ENCODE measurements around the gene MLLT10.
"Not testable (repeated sequence)": the region's sequence is repeated elsewhere in the genome, so short reads cannot be mapped to it uniquely, and the experiment has no call there.

MLLT10 gene

DNA sequence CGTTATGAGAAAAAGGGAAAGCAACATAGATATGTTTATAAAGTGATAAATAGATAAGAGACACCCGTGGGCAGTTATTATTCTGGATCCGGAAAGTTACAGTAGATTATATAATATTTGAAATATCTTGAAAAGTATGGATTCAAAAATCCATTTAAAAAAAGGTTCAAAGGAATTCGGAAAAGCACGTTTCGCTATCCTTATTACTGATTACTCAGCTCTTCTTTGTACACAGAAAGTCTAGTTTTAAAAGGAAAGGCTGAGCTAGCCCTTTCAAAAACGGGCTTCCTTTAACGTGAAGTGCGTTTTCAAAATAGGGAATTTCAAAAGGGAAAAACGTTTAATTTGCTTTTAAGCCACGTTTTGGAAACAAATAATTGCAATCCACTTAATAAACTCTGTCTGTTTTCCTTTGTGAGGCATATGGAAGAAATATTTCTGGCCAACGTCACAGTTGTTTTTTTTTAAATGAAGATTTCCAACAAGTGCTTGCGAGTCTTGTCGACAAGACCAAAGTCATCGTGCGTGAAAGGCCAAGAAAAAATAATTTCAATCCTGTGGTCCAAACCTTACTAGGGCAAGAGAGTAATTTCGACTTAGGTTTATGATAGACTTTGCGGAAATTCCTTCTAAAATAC is 6.3 kb upstream of the MLLT10 start:
- in situ Hi-C loops (cut with MboI; ENCODE audit: low sequenced_read_pairs), result no loop called here

DNA sequence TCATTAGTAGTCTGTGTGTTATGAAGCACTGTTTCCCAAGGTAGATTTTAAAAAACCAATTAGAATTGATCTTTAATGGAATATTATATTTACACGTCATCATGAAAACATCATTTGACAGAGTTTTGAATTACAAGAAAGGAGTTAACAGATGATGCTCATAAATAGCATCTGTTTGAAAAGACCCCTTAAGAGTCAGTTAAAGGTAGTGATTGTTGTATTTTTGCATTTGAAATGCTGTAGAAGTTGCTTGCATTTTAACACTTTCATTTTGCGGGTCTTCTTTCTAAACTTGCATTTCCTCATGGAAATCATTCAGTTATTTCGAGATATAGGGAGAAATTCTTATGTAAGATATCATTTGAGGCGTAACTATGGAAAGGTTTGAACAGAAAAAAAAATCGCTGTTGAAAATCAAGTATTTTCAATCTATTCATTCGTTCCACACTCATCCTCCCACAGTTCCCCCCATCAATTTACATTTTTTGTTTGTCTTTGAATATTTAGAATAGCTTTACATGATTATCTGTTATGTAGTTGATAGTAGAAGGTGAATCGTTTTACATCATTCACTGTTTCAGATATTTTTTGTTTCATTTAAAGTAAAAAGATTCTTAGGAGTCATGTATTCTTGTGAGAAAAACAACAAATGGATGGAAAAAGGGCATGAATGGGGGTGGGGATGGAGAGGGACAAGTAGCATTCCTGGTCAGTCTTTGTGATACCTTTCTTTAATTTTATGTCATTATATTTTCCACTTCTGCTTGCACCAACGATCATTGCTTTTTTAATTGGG is 5.6 kb upstream of the MLLT10 start:
- in situ Hi-C loops (cut with MboI; ENCODE audit: low sequenced_read_pairs), result no loop called here

GRCh38 chr10:21529032-21529910 is 4.8 kb upstream of the MLLT10 start:
- in situ Hi-C loops (cut with MboI; ENCODE audit: low sequenced_read_pairs), result no loop called here

DNA sequence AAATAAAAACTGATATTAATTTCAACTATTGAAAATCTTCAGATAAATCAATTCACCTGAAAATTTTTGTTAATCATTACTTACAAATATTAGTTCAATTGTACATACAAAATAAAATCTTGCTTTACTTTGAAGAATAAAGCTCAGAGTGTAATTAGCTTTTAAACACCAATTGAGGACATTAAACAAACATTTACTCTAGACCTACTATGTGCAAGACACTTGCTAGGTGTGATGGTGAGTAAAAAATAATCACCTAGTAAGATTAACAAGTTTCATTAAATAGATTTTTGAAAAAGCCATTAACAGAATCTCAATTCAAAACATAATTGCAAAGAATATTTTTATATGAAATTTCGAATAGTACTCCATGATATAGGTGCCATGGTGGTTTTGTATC is 3.9 kb upstream of the MLLT10 start:
- in situ Hi-C loops (cut with MboI; ENCODE audit: low sequenced_read_pairs), result no loop called here

DNA sequence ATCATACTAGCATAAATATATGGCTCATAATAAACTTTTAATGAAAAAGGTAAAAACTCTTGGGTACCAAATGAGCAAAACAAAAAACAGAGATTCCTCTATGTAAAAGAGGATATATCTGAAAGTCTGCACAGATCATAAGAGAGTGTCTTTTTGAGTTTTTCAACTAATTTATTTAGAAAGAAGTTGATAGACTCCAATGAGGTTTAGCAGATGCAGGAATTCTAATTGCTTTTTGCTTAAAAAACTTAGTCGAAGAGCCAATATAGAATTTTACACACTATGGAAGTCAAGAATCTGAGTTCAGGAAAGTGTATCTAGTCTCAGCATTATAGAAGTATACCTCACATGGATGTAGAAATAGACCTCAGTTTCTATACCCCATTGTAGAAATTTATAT is 3.4 kb upstream of the MLLT10 start:
- in situ Hi-C loops (cut with MboI; ENCODE audit: low sequenced_read_pairs), result no loop called here

DNA sequence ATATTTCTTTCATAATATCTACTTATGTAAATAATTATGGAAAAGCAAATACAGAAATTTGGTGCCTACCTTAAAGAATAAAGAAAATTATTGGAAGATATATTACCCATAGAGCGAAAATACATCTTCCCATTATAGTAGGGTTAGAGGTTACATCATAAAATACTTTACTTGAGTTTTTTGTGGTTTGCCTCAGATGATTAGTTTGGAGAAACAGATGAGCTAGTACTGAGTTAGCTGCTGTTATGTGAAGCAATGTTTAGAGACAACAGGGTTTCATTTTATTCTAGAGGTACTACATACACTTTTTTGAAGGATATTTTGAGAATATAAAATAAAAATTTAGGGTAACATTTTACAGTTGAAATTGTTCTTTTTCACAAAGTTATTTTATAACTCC is 2.9 kb upstream of the MLLT10 start:
- in situ Hi-C loops (cut with MboI; ENCODE audit: low sequenced_read_pairs), result no loop called here

- in situ Hi-C loops (cut with MboI; ENCODE audit: low sequenced_read_pairs), result no loop called here
Observed at GRCh38 chr10:21532694-21533466, 1.2 kb upstream of the MLLT10 start.

DNA sequence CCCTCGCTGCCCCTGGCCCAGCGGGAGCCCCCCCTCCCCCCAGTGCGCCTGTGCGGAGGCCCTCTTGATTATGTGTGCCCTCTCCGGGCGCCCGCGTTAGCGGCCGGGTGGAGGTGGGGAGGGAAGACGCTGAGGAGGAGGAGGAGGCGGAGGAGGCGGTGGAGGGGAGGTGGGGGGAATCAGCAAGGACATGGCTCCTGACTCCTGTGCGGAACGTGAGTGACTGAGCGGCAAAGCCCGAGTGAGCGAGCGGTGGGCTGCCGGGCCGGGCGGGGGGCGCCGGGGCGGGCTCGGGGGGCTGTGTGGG is 201 bp downstream of the MLLT10 start:
- in situ Hi-C loops (cut with MboI; ENCODE audit: low sequenced_read_pairs), result no loop called here

DNA sequence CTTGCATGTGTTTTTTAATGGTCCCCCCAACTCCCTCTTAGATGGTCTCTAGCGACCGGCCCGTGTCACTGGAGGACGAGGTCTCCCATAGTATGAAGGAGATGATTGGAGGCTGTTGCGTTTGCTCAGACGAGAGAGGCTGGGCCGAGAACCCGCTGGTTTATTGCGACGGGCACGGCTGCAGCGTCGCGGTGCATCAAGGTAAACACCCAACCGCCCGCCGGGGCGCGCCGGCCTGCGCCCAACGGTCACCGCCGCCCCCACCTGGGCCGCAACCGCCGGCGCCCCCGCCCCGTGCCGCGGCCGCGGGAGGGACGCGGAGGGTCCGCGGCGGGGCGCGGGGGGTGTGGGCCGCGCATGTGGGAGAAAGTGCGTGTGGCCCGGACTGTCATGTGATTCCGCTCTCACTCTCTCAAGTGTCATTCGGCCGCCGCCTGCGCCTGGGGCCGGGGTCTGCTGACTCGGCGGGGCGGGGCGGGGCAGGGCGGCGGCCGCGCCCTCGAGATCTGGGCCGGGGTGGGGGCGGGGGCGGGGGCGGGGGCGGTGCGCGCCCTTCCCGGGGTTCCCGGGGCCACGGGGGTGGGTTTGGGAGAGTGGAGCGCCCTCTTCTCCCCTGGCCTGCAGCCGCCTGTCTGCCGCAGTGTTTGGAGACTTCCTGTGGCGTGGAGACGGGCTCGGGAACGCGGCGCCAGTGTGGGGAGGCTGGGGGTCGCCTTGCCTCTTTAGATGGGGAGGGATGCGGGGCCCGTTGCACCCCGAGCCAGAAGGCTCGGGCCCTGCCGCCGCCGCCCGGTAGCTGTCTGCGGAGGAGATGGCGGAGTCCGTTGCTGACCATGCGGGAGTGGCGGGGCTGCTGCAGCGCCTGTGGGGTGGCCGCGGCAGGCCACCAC is 817 bp downstream of the MLLT10 start:
- in situ Hi-C loops (cut with MboI; ENCODE audit: low sequenced_read_pairs), result no loop called here

DNA sequence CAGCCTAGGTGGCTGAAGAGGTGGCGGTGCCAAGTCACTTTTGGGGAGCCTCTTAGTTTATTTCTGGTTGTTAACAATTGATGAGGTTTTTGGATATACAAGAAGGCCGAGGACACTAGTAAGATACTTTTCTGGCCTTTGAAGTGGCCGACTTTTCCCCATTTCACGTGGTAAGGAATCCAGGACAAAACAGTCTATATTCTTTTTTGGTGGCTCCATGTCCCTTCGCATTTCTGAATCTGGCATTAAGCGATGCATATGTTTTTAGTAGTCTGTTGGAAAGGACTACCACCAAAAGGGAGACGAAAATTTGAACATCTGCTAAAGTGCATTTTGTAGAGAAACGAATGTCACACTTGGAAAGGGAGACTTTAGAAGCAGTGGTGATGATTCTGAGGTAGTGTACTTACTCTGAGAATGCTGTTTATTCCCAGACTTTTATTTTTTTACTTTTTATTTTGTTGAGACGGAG is 1.5 kb downstream of the MLLT10 start:
- in situ Hi-C loops (cut with MboI; ENCODE audit: low sequenced_read_pairs), result no loop called here

GRCh38 chr10:21535976-21536375 is 1.9 kb downstream of the MLLT10 start:
- in situ Hi-C loops (cut with MboI; ENCODE audit: low sequenced_read_pairs), result not testable (repeated sequence)

- in situ Hi-C loops (cut with MboI; ENCODE audit: low sequenced_read_pairs), result no loop called here
Observed at GRCh38 chr10:21536874-21537273, 2.8 kb downstream of the MLLT10 start.

- in situ Hi-C loops (cut with MboI; ENCODE audit: low sequenced_read_pairs), result not testable (repeated sequence)
Observed at GRCh38 chr10:21540701-21541100, 6.7 kb downstream of the MLLT10 start.

DNA sequence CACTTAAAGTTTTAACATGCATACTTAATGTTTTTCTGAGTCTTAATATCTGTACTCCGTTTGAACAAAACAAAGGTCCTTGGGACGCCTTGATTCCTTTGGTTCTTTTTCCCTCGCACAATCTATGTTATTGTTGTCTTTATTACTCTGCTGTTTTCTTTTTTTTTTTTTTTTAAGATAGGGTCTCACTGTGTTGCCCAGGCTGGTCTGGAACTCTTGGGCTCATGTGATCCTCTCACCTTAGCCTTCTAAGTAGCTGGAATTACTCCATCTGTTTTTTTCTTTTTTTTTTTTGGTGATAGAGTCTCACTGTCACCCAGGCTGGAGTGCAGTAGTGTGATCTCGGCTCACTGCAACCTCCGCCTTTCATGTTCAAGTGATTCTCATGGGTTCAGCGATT is 13.2 kb downstream of the MLLT10 start:
- in situ Hi-C loops (cut with MboI; ENCODE audit: low sequenced_read_pairs), result no loop called here

DNA sequence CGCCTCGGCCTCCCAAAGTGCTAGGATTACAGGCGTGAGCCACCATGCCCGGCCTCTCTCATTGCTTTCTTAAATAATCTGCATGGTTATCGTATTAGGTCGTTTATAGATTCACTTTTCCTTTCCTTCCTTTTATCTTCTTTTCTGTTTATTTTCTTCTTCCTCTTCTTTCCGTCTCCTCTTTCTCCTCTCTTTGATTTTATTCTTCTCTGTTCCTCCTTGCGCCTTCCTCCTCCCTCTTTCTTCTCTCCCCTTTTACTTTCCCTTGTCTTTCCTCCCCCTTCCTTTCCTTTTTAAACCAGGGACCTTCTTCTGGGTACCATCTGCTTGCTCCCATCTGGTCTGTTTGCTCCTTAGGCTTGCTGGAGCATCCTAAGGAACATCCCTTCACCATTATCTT is 18.6 kb downstream of the MLLT10 start:
- in situ Hi-C loops (cut with MboI; ENCODE audit: low sequenced_read_pairs), result no loop called here

DNA sequence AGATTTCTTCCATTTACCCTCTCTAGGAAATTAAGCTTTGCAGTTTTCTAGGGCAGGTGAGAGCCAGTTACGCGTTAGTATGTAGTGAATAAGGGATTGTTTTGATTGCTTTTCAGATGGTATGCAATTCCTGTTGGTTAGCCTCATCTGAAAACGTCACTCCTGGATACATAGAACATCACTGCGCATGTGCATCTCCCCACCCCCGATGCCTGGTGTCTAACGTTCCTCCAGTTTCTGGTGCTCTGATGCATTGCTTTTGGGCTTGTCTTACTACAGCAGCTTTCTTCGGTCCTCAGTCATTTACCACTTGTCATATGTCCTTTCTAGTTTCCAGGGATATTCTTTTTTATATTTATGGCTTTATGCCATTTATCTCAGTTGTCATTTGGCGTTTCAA is 22.5 kb downstream of the MLLT10 start:
- in situ Hi-C loops (cut with MboI; ENCODE audit: low sequenced_read_pairs), result no loop called here

GRCh38 chr10:21558984-21559383 is 25.0 kb downstream of the MLLT10 start:
- in situ Hi-C loops (cut with MboI; ENCODE audit: low sequenced_read_pairs), result not testable (repeated sequence)

- in situ Hi-C loops (cut with MboI; ENCODE audit: low sequenced_read_pairs), result no loop called here
Observed at GRCh38 chr10:21570761-21571521, 36.9 kb downstream of the MLLT10 start.

DNA sequence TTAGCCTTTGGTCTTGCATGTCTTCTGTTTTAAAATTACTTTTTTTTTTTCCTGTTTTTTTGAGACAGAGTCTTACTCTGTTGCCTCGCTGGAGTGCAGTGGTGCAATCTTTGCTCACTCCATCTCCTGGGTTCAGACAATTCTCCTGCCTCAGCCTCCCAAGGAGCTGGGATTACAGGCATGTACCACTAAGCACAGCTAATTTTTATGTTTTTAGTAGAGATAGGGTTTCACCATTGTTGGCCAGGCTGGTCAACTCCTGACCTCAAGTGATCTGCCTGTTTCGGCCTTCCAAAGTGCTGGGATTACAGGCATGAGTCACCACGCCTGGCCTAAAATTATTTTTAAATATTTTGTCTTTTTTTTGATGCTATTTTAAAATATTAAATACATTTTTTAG is 38.5 kb downstream of the MLLT10 start:
- in situ Hi-C loops (cut with MboI; ENCODE audit: low sequenced_read_pairs), result no loop called here
